Suppressor macrophage treated with lipopolysaccharide for 4 hours (primary cell): ENCODE data around the gene CD44.

Experiments
- DNase-seq: peaks from one replicate; pipeline ENCODE4 v3.0.0-alpha.2; 2020

The CD44 gene

GRCh38 chr11:35112056-35112845, 26.7 kb upstream of the CD44 start:
- no peak for DNase-seq

- DNase-seq: no peak
Observed at GRCh38 chr11:35112846-35113105, 26.2 kb upstream of the CD44 start.

GRCh38 chr11:35114906-35115687, 23.9 kb upstream of the CD44 start:
- peak; percentile 71 for DNase-seq

- DNase-seq: no peak
Observed at GRCh38 chr11:35115688-35116030, 23.3 kb upstream of the CD44 start.

- no peak for DNase-seq
Observed at GRCh38 chr11:35116245-35116644, 22.7 kb upstream of the CD44 start.

GRCh38 chr11:35116762-35117640, 22.0 kb upstream of the CD44 start:
- DNase-seq: no peak

- DNase-seq: no peak
Observed at GRCh38 chr11:35118906-35119305, 20.1 kb upstream of the CD44 start.

GRCh38 chr11:35121326-35121865, 17.6 kb upstream of the CD44 start:
- DNase-seq: no peak

GRCh38 chr11:35122308-35122707, 16.7 kb upstream of the CD44 start:
- no peak for DNase-seq

- DNase-seq: peak; percentile 91
Observed at GRCh38 chr11:35126000-35126878, 12.7 kb upstream of the CD44 start.

GRCh38 chr11:35126879-35127581, 11.9 kb upstream of the CD44 start:
- DNase-seq: peak; percentile 59

- no peak for DNase-seq
Observed at GRCh38 chr11:35127619-35128018, 11.4 kb upstream of the CD44 start.

GRCh38 chr11:35131094-35131493, 7.9 kb upstream of the CD44 start:
- no peak for DNase-seq

GRCh38 chr11:35131886-35132285, 7.1 kb upstream of the CD44 start:
- DNase-seq: no peak

- peak; percentile 3 for DNase-seq
Observed at GRCh38 chr11:35133656-35134055, 5.3 kb upstream of the CD44 start.

- DNase-seq: peak; percentile 54
Observed at GRCh38 chr11:35134403-35135148, 4.4 kb upstream of the CD44 start.

- DNase-seq: no peak
Observed at GRCh38 chr11:35135222-35135621, 3.7 kb upstream of the CD44 start.

- peak; percentile 3 for DNase-seq
Observed at GRCh38 chr11:35136311-35136710, 2.7 kb upstream of the CD44 start.

- DNase-seq: peak; percentile 4
Observed at GRCh38 chr11:35138058-35138457, 913 bp upstream of the CD44 start.

GRCh38 chr11:35138606-35138942, 397 bp upstream of the CD44 start:
- DNase-seq: no peak

GRCh38 chr11:35139722-35140282, 831 bp downstream of the CD44 start:
- DNase-seq: no peak
